Tibial artery (tissue), 4 donors: ENCODE data around the gene PSMB10.

Experiments used
- DNase-seq, 2 donors: peaks; one replicate each; pipeline ENCODE4 v3.0.0-alpha.2; 2019
- H3K27ac ChIP-seq, 2 donors: fragments of 200-600 bp; sonication (generic) in 1 of 2; 1 replicate in 1 of 2; 2 replicates in 1 of 2; pipeline ENCODE4 v1.5.1; 2018 to 2019; ENCODE audit warnings: mild to moderate bottlenecking in 1 of 2
- H3K27me3 ChIP-seq, 2 donors: fragments of 200-600 bp; sonication (generic) in 1 of 2; one replicate each; pipeline versions ENCODE4 v1.5.1 to v1.6.0; 2016 to 2019
- H3K36me3 ChIP-seq, 3 donors: fragments of 200-600 bp; sonication (generic) in 2 of 3; one replicate each; pipeline ENCODE4 v1.5.1; 2016 to 2019; ENCODE audit warnings: mild to moderate bottlenecking in 2 of 3
- H3K4me1 ChIP-seq, 4 donors: fragments of 200-600 bp; sonication (generic) in 2 of 4; 1 replicate in 3 of 4; 2 replicates in 1 of 4; pipeline ENCODE4 v1.5.1; 2016 to 2019
- H3K4me3 ChIP-seq, 2 donors: fragments of 200-600 bp; sonication (generic) in 1 of 2; 1 replicate in 1 of 2; 2 replicates in 1 of 2; pipeline ENCODE4 v1.5.1; 2018 to 2019; ENCODE audit warnings: mild to moderate bottlenecking in 2 of 2
- H3K9me3 ChIP-seq, 3 donors: fragments of 200-600 bp; sonication (generic) in 1 of 3; one replicate each; pipeline ENCODE4 v1.5.1; 2016 to 2019
- CTCF ChIP-seq, 2 experiments: fragments of 200-600 bp in 1 of 2; fragments of 450-650 bp in 1 of 2; IDR thresholded peaks; one replicate each; pipeline ENCODE4 v1.5.1; 2017 to 2019; ENCODE audit warnings: antibody characterized with exemption in 2 of 2, mild to moderate bottlenecking in 1 of 2, moderate library complexity in 1 of 2
- intact Hi-C: fragments of 100-400 bp; cut with DNase I; formaldehyde crosslinking; loops from one replicate; pipeline ENCODE4 v1.15.0; 2023; ENCODE audit warnings: low total_unique reads

The PSMB10 gene

GRCh38 chr16:67907397-67908180 lies 29.1 kb downstream of the PSMB10 start:
- intact Hi-C loops: no loop called here
- no peaks in the 10 kb centered on the region for H3K27me3 ChIP-seq
- no peak overlapping the region for H3K27ac ChIP-seq
- DNase-seq: no peak
- no peaks in the 10 kb centered on the region for H3K9me3 ChIP-seq
- H3K4me1 ChIP-seq: no peaks in the 10 kb centered on the region
- no peak for TF ChIP-seq CTCF (IDR thresholded peaks at IDR 0.05)
- no peak overlapping the region for H3K4me3 ChIP-seq
- peaks cover 26 to 44% (median 28%) of the 10 kb centered on the region in 3 donors for H3K36me3 ChIP-seq

DNA sequence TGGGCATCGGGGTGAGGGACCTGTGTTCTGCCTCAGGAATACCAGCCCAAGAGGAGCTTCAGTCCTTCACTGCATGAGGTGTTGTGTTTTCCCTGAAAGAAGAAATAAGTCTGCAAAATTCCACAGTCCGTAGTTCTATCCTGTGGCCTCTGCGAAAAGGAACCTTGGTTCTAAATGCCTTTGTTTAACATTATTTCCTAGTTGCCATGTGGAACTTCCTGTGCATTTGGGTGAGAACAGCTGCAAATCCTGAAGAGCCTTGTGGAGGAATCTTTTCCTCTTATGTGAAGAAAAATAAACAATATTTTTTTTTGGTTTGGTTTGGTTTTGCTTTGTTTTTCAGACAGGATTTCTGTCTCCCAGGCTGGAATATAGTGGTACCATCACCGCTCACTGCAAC lies 33.8 kb downstream of the PSMB10 start:
- intact Hi-C loops: no loop called here
- Histone ChIP-seq H3K27me3 (no peaks in the 10 kb centered on the region), H3K4me1 (peaks cover 0 to 5% (median 3%) of the 10 kb centered on the region in 4 donors), H3K27ac (no peak overlapping the region), H3K36me3 (peaks cover 0 to 22% (median 0%) of the 10 kb centered on the region in 3 donors), H3K9me3 (no peaks in the 10 kb centered on the region), H3K4me3 (no peak overlapping the region)
- TF ChIP-seq CTCF (IDR thresholded peaks at IDR 0.05): no peak
- no peak for DNase-seq

DNA sequence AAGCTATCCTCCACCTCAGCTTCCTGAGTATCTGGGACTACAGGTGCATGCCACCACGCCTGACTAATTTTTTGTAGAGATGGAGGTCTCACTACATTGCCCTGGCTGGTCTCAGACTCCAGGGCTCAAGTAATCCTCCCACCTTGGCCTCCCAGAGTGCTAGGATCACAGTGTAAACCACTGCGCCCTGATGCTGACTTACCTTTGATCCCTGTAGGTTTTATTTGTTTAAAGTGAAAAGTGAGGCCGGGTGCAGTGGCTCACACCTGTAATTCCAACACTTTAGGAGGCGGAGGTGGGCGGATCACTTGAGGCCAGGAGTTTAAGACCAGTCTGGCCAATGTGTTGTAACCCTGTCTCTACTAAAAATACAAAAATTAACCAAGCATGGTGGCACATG lies 34.9 kb downstream of the PSMB10 start:
- peaks cover 0 to 22% (median 0%) of the 10 kb centered on the region in 3 donors for H3K36me3 ChIP-seq
- no peak for TF ChIP-seq CTCF (IDR thresholded peaks at IDR 0.05)
- intact Hi-C loops: no loop called here
- DNase-seq: no peak
- no peaks in the 10 kb centered on the region for H3K27me3 ChIP-seq
- peaks cover 0 to 16% (median 11%) of the 10 kb centered on the region in 4 donors for H3K4me1 ChIP-seq
- H3K27ac ChIP-seq: no peak overlapping the region
- no peaks in the 10 kb centered on the region for H3K9me3 ChIP-seq
- no peak overlapping the region for H3K4me3 ChIP-seq

DNA sequence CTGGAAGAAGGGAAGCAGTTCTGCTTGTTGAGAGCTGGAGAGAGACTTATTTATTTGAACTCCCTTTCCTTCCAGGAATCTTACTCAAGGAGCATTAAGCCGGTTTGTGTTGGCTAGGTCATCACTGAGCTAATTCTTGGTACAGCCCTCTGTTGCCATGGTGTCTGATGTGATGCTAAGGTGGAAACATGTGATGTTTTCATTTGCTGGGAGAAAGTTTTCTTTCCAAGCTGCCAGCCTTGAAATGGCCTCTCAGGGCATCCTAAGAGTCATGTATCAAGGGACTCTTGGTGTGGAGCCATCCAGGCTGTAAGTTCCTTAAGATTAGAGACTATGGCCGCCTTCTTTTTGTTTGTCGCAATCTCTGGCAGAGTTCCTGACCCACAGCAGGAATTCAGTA lies 39.4 kb downstream of the PSMB10 start:
- Histone ChIP-seq H3K9me3 (no peaks in the 10 kb centered on the region), H3K27me3 (no peaks in the 10 kb centered on the region), H3K4me1 (peaks cover 0 to 51% (median 35%) of the 10 kb centered on the region in 4 donors), H3K4me3 (no peak overlapping the region), H3K36me3 (peaks cover 0 to 10% (median 0%) of the 10 kb centered on the region in 3 donors), H3K27ac (peak overlapping the region; percentile 52 to 68)
- intact Hi-C loops: no loop called here
- no peak for TF ChIP-seq CTCF (IDR thresholded peaks at IDR 0.05)
- DNase-seq: peak; percentile 75 to 83

DNA sequence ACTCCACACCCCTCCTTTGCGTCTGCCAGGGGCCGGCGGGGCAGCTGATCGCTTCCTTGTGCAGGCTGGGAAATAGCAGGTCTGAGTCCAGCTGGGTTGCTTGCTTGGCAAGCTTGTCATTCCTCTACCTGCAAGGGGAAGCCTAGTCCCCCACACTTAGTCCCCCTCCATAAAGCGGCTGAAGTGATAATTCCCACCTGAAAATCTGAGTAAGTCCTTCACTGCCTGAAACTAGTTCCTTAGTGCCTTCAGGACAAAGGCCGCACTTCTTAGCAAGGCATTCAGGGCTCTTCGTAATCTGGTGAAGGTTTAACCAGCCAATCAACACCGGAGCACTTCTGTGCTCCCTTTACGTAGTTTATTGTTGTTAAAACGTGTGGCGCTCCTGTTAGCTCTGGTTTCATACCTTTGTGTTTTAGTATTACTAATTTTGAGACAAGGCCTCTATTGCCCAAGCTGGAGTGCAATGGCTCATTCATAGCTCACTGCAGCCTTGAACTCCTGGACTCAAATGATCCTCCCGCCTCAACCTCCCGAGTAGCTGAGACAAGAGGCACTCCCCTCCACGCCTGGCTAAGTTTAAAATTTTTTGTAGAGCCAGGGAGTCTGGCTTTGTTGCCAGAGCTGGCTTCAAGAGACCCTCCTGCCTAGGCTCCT lies 42.8 kb downstream of the PSMB10 start:
- no peak for TF ChIP-seq CTCF (IDR thresholded peaks at IDR 0.05)
- Histone ChIP-seq H3K4me3 (peak overlapping the region; percentile 82 to 98), H3K27ac (peak overlapping the region; percentile 94 to 99), H3K27me3 (no peaks in the 10 kb centered on the region), H3K4me1 (peaks cover 0 to 52% (median 35%) of the 10 kb centered on the region in 4 donors), H3K36me3 (no peaks in the 10 kb centered on the region), H3K9me3 (no peaks in the 10 kb centered on the region)
- intact Hi-C loops: no loop called here
- no peak for DNase-seq
